GM23338 (cell line): ENCODE data around the gene GLUD2. TPM values are rescaled to one million over a fixed set of nuclear protein-coding genes. Genes with fewer than 3 reads are reported as not detected.

Source experiments
- ATAC-seq: fragments of 200-7000 bp; cut with Tn5 transposase; 3 replicates; pipeline ENCODE4 v1.9.1; 2020
- DNase-seq: peaks from one replicate; pipeline ENCODE4 v3.0.0-alpha.2; 2015; ENCODE audit warnings: low spot score
- H2AFZ ChIP-seq: fragments of 200-600 bp; sonication (generic); 2 replicates; pipeline ENCODE4 v1.8.0; 2016; ENCODE audit warnings: antibody characterized with exemption, mild to moderate bottlenecking, moderate library complexity
- H3F3A ChIP-seq: fragments of 200-600 bp; sonication (generic); replicated peaks from 2 replicates; pipeline ENCODE4 v1.8.0; 2017; ENCODE audit warnings: antibody characterized with exemption, mixed run types, low read depth
- H3K27ac ChIP-seq: fragments of 200-600 bp; sonication (generic); 2 replicates; pipeline ENCODE4 v1.6.1; 2016; ENCODE audit warnings: low read depth
- H3K27me3 ChIP-seq: fragments of 200-600 bp; sonication (generic); 2 replicates; pipeline ENCODE4 v1.8.0; 2016; ENCODE audit warnings: mild to moderate bottlenecking, mixed run types, moderate library complexity; ENCODE audit not compliant: insufficient read depth
- H3K36me3 ChIP-seq: fragments of 200-600 bp; sonication (generic); 2 replicates; pipeline ENCODE4 v1.8.0; 2016; ENCODE audit warnings: mild to moderate bottlenecking; ENCODE audit not compliant: insufficient read depth
- H3K4me1 ChIP-seq: fragments of 200-600 bp; sonication (generic); 2 replicates; pipeline ENCODE4 v1.8.0; 2016; ENCODE audit warnings: mild to moderate bottlenecking, moderate library complexity; ENCODE audit not compliant: insufficient read depth
- H3K4me2 ChIP-seq: fragments of 200-600 bp; sonication (generic); 2 replicates; pipeline ENCODE4 v1.7.1; 2017; ENCODE audit warnings: mixed run types
- H3K4me3 ChIP-seq: fragments of 200-600 bp; sonication (generic); 2 replicates; pipeline ENCODE4 v1.6.1; 2016; ENCODE audit warnings: mixed run types
- H3K79me2 ChIP-seq: fragments of 200-600 bp; sonication (generic); replicated peaks from 2 replicates; pipeline ENCODE4 v1.8.0; 2017; ENCODE audit warnings: mild to moderate bottlenecking; ENCODE audit not compliant: insufficient read depth
- H3K9me2 ChIP-seq: fragments of 200-600 bp; sonication (generic); 2 replicates; pipeline ENCODE4 v1.8.0; 2017; ENCODE audit not compliant: insufficient read depth
- H4K20me1 ChIP-seq: fragments of 200-600 bp; sonication (generic); replicated peaks from 2 replicates; pipeline ENCODE4 v1.8.0; 2017; ENCODE audit warnings: mild to moderate bottlenecking; ENCODE audit not compliant: insufficient read depth
- H3K27ac Mint-ChIP-seq: 2 replicates; pipeline ENCODE4 v1.8.0; 2020; ENCODE audit warnings: inconsistent platforms, mild to moderate bottlenecking, moderate library complexity, mixed read lengths
- H3K27me3 Mint-ChIP-seq: 3 replicates; pipeline ENCODE4 v1.8.0; 2022; ENCODE audit warnings: low read depth, mild to moderate bottlenecking, moderate library complexity, mixed read lengths, inconsistent platforms; ENCODE audit not compliant: insufficient read depth, poor library complexity
- H3K36me3 Mint-ChIP-seq: 3 replicates; pipeline ENCODE4 v1.8.0; 2021; ENCODE audit warnings: low read depth, mild to moderate bottlenecking, inconsistent platforms, moderate library complexity, mixed read lengths
- H3K4me1 Mint-ChIP-seq: 3 replicates; pipeline ENCODE4 v1.8.0; 2020; ENCODE audit warnings: mild to moderate bottlenecking, inconsistent platforms, mixed read lengths
- H3K4me3 Mint-ChIP-seq: 3 replicates; pipeline ENCODE4 v1.8.0; 2021; ENCODE audit warnings: moderate library complexity, mild to moderate bottlenecking, inconsistent platforms, mixed read lengths
- H3K9me3 Mint-ChIP-seq: 3 replicates; pipeline ENCODE4 v1.8.0; 2020; ENCODE audit warnings: moderate library complexity, mild to moderate bottlenecking, inconsistent platforms, mixed read lengths
- CREB1 ChIP-seq: fragments of 250-450 bp; sonication (Bioruptor Pico); IDR thresholded peaks from 2 replicates; pipeline ENCODE4 v1.5.0; 2020; ENCODE audit warnings: low read depth, mild to moderate bottlenecking, moderate library complexity
- EZH2phosphoT487 ChIP-seq: fragments of 200-600 bp; sonication (generic); IDR thresholded peaks from one replicate; pipeline ENCODE4 v1.8.1; 2018; ENCODE audit warnings: antibody characterized with exemption; ENCODE audit not compliant: unreplicated experiment
- JUNB ChIP-seq: IDR thresholded peaks from one replicate; pipeline ENCODE4 v1.6.1; 2016; ENCODE audit warnings: antibody characterized with exemption; ENCODE audit not compliant: unreplicated experiment
- NANOG ChIP-seq: IDR thresholded peaks from 2 replicates; pipeline ENCODE4 v1.6.1; 2016; ENCODE audit warnings: antibody characterized with exemption, borderline replicate concordance
- POLR2AphosphoS5 ChIP-seq: IDR thresholded peaks from 2 replicates; pipeline ENCODE4 v1.6.1; 2016; ENCODE audit warnings: antibody characterized with exemption, low read depth
- STAT1 ChIP-seq: IDR thresholded peaks from one replicate; pipeline ENCODE4 v1.6.1; 2016; ENCODE audit warnings: antibody characterized with exemption; ENCODE audit not compliant: unreplicated experiment
- ZNF331 ChIP-seq: fragments of 250-450 bp; sonication (Bioruptor Pico); IDR thresholded peaks from 2 replicates; pipeline ENCODE4 v1.5.0; 2020; ENCODE audit warnings: low read depth, mild to moderate bottlenecking, moderate library complexity
- polyA plus RNA-seq: library from polyadenylated mRNA; unstranded; fragments of >200 nt; fragmentation: Nextera tagmentation; extraction: Ambion mirVana; gene quantifications from 2 replicates; pipeline ENCODE4 v1.2.1, GENCODE V29; 2016
- total RNA-seq: library from RNA; depleted of rRNA; stranded (reverse); fragments of >200 nt; shearing (Covaris generic); gene quantifications from 2 replicates; pipeline ENCODE4 v1.2.3, GENCODE V29; 2014
- TF ChIP-seq, protein P1 (sequence below): fragments of 250-450 bp; sonication (Bioruptor Pico); IDR thresholded peaks from 2 replicates; pipeline ENCODE4 v1.5.0; 2020; ENCODE audit warnings: mild to moderate bottlenecking, moderate library complexity
- TF ChIP-seq, protein P2 (sequence below): IDR thresholded peaks from 2 replicates; pipeline ENCODE4 v1.6.1; 2016; ENCODE audit warnings: antibody characterized with exemption
- TF ChIP-seq, protein P3 (sequence below), 2 experiments: fragments of 200-600 bp in 1 of 2; sonication (generic) in 1 of 2; conservative IDR thresholded peaks; 2 replicates each; pipeline versions ENCODE4 v1.5.1 to v1.6.1; 2016 to 2017; ENCODE audit warnings: antibody characterized with exemption in 2 of 2, low read depth in 2 of 2, mild to moderate bottlenecking in 2 of 2, moderate library complexity in 1 of 2
- TF ChIP-seq, protein P4 (sequence below): IDR thresholded peaks from one replicate; pipeline ENCODE4 v1.6.1; 2018; ENCODE audit warnings: antibody characterized with exemption; ENCODE audit not compliant: unreplicated experiment

The GLUD2 gene
- total and polyA plus RNA-seq, 2 experiments from 2014 or later: 0.16 to 1.5 TPM

DNA sequence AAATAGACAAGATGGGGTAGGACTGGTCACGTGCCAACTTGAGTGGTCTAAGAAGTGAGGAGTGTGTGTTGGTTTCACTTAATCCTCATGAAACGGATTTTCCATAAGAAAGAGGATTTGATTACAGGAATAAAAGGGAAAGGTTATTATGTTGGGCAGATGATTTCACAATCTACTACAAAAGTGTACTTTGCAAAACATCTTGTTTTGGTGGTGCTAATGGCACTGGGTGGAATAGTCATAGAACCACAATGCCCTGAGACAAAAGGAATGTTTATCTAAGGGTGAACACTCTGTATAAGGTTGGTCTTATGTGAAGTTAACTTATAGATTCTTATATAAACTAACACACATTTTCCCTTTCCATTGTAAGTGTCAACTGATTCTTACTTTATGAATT is 45.6 kb downstream of the GLUD2 start:
- TF ChIP-seq EZH2phosphoT487: no peak
- no peak for TF ChIP-seq STAT1
- TF ChIP-seq JUNB: no peak
- TF ChIP-seq, protein P1, sequence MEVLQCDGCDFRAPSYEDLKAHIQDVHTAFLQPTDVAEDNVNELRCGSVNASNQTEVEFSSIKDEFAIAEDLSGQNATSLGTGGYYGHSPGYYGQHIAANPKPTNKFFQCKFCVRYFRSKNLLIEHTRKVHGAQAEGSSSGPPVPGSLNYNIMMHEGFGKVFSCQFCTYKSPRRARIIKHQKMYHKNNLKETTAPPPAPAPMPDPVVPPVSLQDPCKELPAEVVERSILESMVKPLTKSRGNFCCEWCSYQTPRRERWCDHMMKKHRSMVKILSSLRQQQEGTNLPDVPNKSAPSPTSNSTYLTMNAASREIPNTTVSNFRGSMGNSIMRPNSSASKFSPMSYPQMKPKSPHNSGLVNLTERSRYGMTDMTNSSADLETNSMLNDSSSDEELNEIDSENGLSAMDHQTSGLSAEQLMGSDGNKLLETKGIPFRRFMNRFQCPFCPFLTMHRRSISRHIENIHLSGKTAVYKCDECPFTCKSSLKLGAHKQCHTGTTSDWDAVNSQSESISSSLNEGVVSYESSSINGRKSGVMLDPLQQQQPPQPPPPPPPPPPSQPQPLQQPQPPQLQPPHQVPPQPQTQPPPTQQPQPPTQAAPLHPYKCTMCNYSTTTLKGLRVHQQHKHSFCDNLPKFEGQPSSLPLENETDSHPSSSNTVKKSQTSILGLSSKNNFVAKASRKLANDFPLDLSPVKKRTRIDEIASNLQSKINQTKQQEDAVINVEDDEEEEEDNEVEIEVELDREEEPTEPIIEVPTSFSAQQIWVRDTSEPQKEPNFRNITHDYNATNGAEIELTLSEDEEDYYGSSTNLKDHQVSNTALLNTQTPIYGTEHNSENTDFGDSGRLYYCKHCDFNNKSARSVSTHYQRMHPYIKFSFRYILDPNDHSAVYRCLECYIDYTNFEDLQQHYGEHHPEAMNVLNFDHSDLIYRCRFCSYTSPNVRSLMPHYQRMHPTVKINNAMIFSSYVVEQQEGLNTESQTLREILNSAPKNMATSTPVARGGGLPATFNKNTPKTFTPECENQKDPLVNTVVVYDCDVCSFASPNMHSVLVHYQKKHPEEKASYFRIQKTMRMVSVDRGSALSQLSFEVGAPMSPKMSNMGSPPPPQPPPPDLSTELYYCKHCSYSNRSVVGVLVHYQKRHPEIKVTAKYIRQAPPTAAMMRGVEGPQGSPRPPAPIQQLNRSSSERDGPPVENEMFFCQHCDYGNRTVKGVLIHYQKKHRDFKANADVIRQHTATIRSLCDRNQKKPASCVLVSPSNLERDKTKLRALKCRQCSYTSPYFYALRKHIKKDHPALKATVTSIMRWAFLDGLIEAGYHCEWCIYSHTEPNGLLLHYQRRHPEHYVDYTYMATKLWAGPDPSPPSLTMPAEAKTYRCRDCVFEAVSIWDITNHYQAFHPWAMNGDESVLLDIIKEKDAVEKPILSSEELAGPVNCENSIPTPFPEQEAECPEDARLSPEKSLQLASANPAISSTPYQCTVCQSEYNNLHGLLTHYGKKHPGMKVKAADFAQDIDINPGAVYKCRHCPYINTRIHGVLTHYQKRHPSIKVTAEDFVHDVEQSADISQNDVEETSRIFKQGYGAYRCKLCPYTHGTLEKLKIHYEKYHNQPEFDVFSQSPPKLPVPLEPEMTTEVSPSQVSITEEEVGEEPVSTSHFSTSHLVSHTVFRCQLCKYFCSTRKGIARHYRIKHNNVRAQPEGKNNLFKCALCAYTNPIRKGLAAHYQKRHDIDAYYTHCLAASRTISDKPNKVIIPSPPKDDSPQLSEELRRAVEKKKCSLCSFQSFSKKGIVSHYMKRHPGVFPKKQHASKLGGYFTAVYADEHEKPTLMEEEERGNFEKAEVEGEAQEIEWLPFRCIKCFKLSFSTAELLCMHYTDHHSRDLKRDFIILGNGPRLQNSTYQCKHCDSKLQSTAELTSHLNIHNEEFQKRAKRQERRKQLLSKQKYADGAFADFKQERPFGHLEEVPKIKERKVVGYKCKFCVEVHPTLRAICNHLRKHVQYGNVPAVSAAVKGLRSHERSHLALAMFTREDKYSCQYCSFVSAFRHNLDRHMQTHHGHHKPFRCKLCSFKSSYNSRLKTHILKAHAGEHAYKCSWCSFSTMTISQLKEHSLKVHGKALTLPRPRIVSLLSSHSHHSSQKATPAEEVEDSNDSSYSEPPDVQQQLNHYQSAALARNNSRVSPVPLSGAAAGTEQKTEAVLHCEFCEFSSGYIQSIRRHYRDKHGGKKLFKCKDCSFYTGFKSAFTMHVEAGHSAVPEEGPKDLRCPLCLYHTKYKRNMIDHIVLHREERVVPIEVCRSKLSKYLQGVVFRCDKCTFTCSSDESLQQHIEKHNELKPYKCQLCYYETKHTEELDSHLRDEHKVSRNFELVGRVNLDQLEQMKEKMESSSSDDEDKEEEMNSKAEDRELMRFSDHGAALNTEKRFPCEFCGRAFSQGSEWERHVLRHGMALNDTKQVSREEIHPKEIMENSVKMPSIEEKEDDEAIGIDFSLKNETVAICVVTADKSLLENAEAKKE (CRISPR knock-in tag): no peak
- no peak for TF ChIP-seq CREB1
- no peak for TF ChIP-seq NANOG
- TF ChIP-seq, protein P2, sequence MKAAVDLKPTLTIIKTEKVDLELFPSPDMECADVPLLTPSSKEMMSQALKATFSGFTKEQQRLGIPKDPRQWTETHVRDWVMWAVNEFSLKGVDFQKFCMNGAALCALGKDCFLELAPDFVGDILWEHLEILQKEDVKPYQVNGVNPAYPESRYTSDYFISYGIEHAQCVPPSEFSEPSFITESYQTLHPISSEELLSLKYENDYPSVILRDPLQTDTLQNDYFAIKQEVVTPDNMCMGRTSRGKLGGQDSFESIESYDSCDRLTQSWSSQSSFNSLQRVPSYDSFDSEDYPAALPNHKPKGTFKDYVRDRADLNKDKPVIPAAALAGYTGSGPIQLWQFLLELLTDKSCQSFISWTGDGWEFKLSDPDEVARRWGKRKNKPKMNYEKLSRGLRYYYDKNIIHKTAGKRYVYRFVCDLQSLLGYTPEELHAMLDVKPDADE: no peak
- TF ChIP-seq, protein P3, sequence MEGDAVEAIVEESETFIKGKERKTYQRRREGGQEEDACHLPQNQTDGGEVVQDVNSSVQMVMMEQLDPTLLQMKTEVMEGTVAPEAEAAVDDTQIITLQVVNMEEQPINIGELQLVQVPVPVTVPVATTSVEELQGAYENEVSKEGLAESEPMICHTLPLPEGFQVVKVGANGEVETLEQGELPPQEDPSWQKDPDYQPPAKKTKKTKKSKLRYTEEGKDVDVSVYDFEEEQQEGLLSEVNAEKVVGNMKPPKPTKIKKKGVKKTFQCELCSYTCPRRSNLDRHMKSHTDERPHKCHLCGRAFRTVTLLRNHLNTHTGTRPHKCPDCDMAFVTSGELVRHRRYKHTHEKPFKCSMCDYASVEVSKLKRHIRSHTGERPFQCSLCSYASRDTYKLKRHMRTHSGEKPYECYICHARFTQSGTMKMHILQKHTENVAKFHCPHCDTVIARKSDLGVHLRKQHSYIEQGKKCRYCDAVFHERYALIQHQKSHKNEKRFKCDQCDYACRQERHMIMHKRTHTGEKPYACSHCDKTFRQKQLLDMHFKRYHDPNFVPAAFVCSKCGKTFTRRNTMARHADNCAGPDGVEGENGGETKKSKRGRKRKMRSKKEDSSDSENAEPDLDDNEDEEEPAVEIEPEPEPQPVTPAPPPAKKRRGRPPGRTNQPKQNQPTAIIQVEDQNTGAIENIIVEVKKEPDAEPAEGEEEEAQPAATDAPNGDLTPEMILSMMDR (conservative IDR thresholded peaks at IDR 0.05; ENCODE audit: low read depth in 2 of 2): no peak
- TF ChIP-seq, protein P4, sequence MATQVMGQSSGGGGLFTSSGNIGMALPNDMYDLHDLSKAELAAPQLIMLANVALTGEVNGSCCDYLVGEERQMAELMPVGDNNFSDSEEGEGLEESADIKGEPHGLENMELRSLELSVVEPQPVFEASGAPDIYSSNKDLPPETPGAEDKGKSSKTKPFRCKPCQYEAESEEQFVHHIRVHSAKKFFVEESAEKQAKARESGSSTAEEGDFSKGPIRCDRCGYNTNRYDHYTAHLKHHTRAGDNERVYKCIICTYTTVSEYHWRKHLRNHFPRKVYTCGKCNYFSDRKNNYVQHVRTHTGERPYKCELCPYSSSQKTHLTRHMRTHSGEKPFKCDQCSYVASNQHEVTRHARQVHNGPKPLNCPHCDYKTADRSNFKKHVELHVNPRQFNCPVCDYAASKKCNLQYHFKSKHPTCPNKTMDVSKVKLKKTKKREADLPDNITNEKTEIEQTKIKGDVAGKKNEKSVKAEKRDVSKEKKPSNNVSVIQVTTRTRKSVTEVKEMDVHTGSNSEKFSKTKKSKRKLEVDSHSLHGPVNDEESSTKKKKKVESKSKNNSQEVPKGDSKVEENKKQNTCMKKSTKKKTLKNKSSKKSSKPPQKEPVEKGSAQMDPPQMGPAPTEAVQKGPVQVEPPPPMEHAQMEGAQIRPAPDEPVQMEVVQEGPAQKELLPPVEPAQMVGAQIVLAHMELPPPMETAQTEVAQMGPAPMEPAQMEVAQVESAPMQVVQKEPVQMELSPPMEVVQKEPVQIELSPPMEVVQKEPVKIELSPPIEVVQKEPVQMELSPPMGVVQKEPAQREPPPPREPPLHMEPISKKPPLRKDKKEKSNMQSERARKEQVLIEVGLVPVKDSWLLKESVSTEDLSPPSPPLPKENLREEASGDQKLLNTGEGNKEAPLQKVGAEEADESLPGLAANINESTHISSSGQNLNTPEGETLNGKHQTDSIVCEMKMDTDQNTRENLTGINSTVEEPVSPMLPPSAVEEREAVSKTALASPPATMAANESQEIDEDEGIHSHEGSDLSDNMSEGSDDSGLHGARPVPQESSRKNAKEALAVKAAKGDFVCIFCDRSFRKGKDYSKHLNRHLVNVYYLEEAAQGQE: no peak
- no peak for TF ChIP-seq POLR2AphosphoS5
- TF ChIP-seq ZNF331 (CRISPR knock-in tag): no peak
- no peaks in the 10 kb centered on the region for H3K9me3 Mint-ChIP-seq
- Histone ChIP-seq H3K4me3 (no peak overlapping the region), H3K79me2 (no peaks in the 10 kb centered on the region), H3K9me2 (no peaks in the 10 kb centered on the region), H3K27ac (no peak overlapping the region), H3K36me3 (no peaks in the 10 kb centered on the region), H2AFZ (no peak overlapping the region), H3K27me3 (no peaks in the 10 kb centered on the region), H4K20me1 (no peaks in the 10 kb centered on the region), H3K4me2 (no peak overlapping the region), H3F3A (no peaks in the 10 kb centered on the region), H3K4me1 (no peaks in the 10 kb centered on the region)
- DNase-seq: no peak
- H3K4me3 Mint-ChIP-seq: no peak overlapping the region
- H3K27me3 Mint-ChIP-seq: no peaks in the 10 kb centered on the region
- no peaks in the 10 kb centered on the region for H3K36me3 Mint-ChIP-seq
- H3K27ac Mint-ChIP-seq: no peak overlapping the region
- no peaks in the 10 kb centered on the region for H3K4me1 Mint-ChIP-seq
- no peak for ATAC-seq
